H1 (cell line): ENCODE data around the gene PDP2. TPM values are rescaled to one million over a fixed set of nuclear protein-coding genes. Genes with fewer than 3 reads are reported as not detected.

Source experiments
- CHD1 ChIP-seq: IDR thresholded peaks from 2 replicates; pipeline ENCODE4 v1.6.1; 2012; ENCODE audit warnings: low read depth, low read length, improper control_type of control experiment
- CTCF ChIP-seq, 3 experiments: IDR thresholded peaks; 1 replicate in 2 of 3; 2 replicates in 1 of 3; pipeline versions ENCODE4 v1.5.1 to v1.6.1; 2011; ENCODE audit warnings: low read length in 3 of 3, mild to moderate bottlenecking in 3 of 3, inconsistent platforms in 2 of 3, low read depth in 1 of 3, moderate library complexity in 1 of 3; ENCODE audit not compliant: insufficient read depth in 1 of 3; ENCODE audit errors: control extremely low read depth in 1 of 3
- E2F6 ChIP-seq: IDR thresholded peaks from 2 replicates; pipeline ENCODE4 v1.6.1; 2012; ENCODE audit warnings: inconsistent platforms
- GABPA ChIP-seq: IDR thresholded peaks from 2 replicates; pipeline ENCODE4 v1.6.1; 2011; ENCODE audit warnings: mild to moderate bottlenecking, low read length, moderate library complexity, borderline replicate concordance; ENCODE audit not compliant: insufficient read depth
- HDAC2 ChIP-seq, 2 experiments: fragments of 300-600 bp in 1 of 2; sonication (generic) in 1 of 2; IDR thresholded peaks; 2 replicates each; pipeline ENCODE4 v1.6.1; 2011 to 2012; ENCODE audit warnings: low read depth in 2 of 2, low read length in 2 of 2, mild to moderate bottlenecking in 2 of 2, moderate library complexity in 2 of 2, borderline replicate concordance in 1 of 2, inconsistent platforms in 1 of 2
- NANOG ChIP-seq: IDR thresholded peaks from 2 replicates; pipeline ENCODE4 v1.6.1; 2011; ENCODE audit warnings: low read length, low read depth, mild to moderate bottlenecking, inconsistent platforms; ENCODE audit not compliant: insufficient read depth, poor library complexity, severe bottlenecking
- POLR2A ChIP-seq, 2 experiments: IDR thresholded peaks; 1 replicate in 1 of 2; 2 replicates in 1 of 2; pipeline ENCODE4 v1.6.1; 2011; ENCODE audit warnings: low read depth in 2 of 2, low read length in 2 of 2, mild to moderate bottlenecking in 2 of 2; ENCODE audit errors: control extremely low read depth in 1 of 2
- RFX5 ChIP-seq: IDR thresholded peaks from 2 replicates; pipeline ENCODE4 v1.6.1; 2011; ENCODE audit warnings: low read depth, low read length, improper control_type of control experiment, borderline replicate concordance
- SIX5 ChIP-seq: IDR thresholded peaks from 2 replicates; pipeline ENCODE4 v1.6.1; 2011; ENCODE audit warnings: mild to moderate bottlenecking, low read depth, low read length
- polyA plus RNA-seq, 7 experiments: library from polyadenylated mRNA; depleted of rRNA in 3 of 7; stranded (reverse) in 5 of 7; unstranded in 2 of 7; fragments of >200 nt in 5 of 7; fragments of 200-250 nt in 2 of 7; gene quantifications; 1 replicate in 5 of 7; 2 replicates in 1 of 7; 4 replicates in 1 of 7; pipeline versions ENCODE4 v1.2.1 to v1.2.3, GENCODE V29; 2011 to 2013; ENCODE audit warnings: missing spikeins in 2 of 7, mixed read lengths in 2 of 7
- total RNA-seq: library from RNA; stranded (reverse); fragmentation: NEBNext Ultra II Directional; extraction: Animal tissue kit (Norgen Biotek cat#: 25700); gene quantifications from 2 replicates; pipeline ENCODE4 v1.2.1, GENCODE V29; 2021

The PDP2 gene
- total and polyA plus RNA-seq, 2 of the 8 experiments (the other 6 are each of a cell fraction or from before 2014, with no cell fraction given), result 11.7 to 36.5 TPM

- TF ChIP-seq GABPA, result no peak
- TF ChIP-seq SIX5, result no peak
- TF ChIP-seq CTCF (IDR thresholded peaks at IDR 0.05; ENCODE audit: control extremely low read depth in 1 of 3, insufficient read depth in 1 of 3, low read depth in 1 of 3, low read length in 3 of 3), result no peak
- TF ChIP-seq NANOG, result no peak
- TF ChIP-seq CHD1, result no peak
- no peak for TF ChIP-seq POLR2A (IDR thresholded peaks at IDR 0.05; ENCODE audit: control extremely low read depth in 1 of 2, low read depth in 2 of 2, low read length in 2 of 2)
- TF ChIP-seq RFX5, result no peak
- no peak for TF ChIP-seq HDAC2 (IDR thresholded peaks at IDR 0.05; ENCODE audit: borderline replicate concordance in 1 of 2, low read depth in 2 of 2, low read length in 2 of 2)
- TF ChIP-seq E2F6, result no peak
Measured at GRCh38 chr16:66871840-66872239, 8.5 kb upstream of the PDP2 start (continued).
